Cardiac fibroblast (primary cell): Measurements from ENCODE around the gene MT1H.
A peak's percentile ranks its signal among the peaks of the same experiment; 100 is the strongest.

Experiments used
- DNase-seq, 2 donors: peaks; one replicate each; pipeline versions ENCODE4 v3.0.0 to v3.0.0-alpha.2; 2010; ENCODE audit warnings: low read depth in 2 of 2
- H3K4me3 ChIP-seq, 2 donors: replicated peaks in 1 of 2; 1 replicate in 1 of 2; 2 replicates in 1 of 2; pipeline ENCODE4 v1.5.1; 2011; ENCODE audit warnings: low read depth in 2 of 2, low read length in 2 of 2, mild to moderate bottlenecking in 2 of 2, moderate library complexity in 1 of 2
- TF ChIP-seq, protein P1 (sequence below): IDR thresholded peaks from one replicate; pipeline ENCODE4 v1.5.1; 2011; ENCODE audit warnings: low read depth, mild to moderate bottlenecking, low read length, inconsistent platforms

Gene MT1H

DNA sequence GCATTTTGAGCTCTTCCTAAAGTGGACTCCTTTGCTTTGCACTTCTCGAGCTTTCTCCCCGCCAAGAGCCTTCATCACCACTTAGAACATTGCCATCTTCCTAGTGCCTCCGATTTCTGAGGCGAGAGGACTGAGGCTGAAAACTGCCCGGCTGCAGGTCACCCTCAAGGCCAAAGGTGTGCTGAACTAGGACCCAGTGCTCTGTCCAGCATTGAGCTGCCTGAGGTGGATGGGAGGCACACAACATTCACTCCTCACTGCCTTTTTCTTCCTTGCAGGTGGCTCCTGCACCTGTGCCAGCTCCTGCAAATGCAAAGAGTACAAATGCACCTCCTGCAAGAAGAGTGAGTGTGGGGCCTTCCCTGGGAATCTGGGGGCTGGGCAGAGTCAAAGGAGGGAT is 25.8 kb upstream of the MT1H start:
- DNase-seq: no peak
- peak overlapping the region in 1 of 2 donors; percentile 45 for H3K4me3 ChIP-seq
- TF ChIP-seq, protein P1, sequence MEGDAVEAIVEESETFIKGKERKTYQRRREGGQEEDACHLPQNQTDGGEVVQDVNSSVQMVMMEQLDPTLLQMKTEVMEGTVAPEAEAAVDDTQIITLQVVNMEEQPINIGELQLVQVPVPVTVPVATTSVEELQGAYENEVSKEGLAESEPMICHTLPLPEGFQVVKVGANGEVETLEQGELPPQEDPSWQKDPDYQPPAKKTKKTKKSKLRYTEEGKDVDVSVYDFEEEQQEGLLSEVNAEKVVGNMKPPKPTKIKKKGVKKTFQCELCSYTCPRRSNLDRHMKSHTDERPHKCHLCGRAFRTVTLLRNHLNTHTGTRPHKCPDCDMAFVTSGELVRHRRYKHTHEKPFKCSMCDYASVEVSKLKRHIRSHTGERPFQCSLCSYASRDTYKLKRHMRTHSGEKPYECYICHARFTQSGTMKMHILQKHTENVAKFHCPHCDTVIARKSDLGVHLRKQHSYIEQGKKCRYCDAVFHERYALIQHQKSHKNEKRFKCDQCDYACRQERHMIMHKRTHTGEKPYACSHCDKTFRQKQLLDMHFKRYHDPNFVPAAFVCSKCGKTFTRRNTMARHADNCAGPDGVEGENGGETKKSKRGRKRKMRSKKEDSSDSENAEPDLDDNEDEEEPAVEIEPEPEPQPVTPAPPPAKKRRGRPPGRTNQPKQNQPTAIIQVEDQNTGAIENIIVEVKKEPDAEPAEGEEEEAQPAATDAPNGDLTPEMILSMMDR: no peak

DNA sequence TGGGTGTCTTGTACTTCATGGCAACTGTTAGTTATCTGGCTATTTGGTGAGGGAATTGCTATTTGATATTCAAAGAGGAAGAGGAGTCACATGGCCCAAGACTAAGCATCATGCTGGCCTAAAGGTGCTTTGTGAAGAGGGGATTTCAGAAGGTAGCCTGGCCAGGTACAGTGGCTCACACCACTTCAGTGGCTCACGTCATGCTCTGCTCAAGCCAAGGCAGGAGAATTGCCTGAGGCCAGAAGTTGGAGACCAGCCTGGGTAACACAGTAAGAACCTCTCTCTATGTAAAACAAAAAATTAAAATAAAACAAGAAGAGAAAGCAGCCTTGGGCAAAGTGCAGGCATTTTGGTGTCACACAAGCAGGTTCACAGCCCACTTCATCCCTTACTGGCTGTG is 24.3 kb upstream of the MT1H start:
- no peak overlapping the region for H3K4me3 ChIP-seq
- TF ChIP-seq, protein P1: no peak
- DNase-seq: no peak

DNA sequence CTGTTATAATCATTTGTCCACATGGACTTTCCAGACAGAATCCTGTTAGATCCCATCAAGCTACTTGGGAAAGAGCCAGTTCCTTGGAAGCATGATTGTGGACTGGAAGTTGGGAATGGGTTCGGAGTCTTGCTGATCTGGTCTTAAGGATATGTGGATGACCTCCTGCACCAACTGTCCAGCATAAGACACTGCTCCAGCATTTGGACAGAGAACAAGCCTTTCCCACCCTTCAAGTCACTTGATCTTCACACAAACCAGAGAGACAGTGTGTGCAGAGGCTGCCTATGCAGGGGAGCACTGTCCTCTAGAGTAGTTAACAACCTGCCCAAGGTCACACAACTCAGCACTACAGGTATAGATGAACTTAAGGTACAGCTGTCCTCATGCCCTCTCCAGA is 23.8 kb upstream of the MT1H start:
- DNase-seq: no peak
- TF ChIP-seq, protein P1: no peak
- no peak overlapping the region for H3K4me3 ChIP-seq

DNA sequence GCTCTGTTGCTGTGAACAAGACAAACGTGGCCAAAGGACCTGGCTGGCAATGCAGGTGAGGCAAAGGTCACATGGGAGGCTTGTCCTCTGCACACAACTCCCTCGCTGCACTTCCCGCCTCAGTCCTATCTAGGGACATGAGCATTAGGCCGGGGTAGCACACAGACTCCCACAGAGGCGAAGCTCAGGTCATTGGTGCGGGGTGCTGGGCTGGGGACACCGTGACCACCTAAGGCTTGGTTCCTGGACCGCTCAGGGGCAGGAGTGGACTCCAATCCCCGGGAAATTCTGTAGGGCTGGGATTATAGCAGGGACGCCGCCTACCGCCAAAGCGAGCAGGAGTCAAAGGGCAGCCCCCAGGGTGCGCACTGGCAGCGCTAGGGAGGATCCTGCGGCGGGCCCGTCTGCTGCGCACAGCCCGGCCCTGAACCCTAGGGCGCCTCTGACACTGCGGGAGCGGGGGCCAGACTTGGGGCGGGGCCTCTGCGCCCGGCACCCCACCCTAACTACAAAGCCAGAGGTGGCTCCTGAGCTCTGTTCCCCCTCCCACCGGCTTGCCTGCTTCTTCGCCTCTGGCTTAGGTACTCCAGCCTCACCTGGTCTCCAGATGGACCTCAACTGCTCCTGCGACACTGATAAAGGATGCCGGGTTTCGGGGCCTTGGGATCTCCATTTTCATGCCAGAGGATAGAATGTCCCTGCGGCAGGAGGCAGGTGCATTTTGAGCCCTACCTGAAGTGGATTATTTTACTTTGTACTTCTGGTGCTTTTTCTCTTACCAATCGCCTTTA is 21.8 kb upstream of the MT1H start:
- no peak for DNase-seq
- H3K4me3 ChIP-seq: no peak overlapping the region
- TF ChIP-seq, protein P1: no peak

DNA sequence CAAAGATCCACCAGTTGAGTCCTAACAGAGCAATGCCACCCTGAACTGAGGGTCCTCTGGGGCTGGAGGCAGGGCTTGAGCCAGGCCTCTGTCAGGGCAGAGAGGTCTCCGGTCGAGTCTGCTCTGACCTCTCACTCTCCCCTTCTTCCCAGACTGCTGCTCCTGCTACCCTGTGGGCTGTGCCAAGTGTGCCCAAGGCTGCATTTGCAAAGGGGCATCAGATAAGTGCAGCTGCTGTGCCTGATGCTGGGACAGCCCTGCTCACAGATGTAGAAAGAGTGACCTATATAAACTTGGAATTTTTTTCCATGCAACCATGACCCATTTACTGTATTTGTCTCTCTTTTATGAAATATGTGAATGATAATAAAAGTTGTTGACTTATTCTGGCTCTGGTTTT is 20.3 kb upstream of the MT1H start:
- no peak overlapping the region for H3K4me3 ChIP-seq
- DNase-seq: no peak
- TF ChIP-seq, protein P1: no peak

DNA sequence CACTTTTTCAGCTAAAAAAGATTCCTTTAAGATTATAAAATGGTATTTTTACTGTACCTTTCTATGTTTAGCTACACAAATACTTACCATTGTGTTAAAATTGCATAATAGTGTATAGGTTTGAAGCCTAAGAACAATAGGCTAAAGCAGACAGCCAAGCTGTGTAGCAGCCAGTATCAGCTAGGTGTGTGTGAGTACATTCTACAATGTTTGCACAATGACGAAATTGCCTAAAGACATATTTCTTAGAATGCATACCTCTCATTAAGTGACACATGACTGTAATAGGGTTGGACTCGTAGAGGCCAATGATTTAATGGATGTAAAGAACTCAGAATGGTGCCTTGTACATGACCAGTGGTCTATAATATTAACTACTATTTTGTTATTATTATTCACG is 19.8 kb upstream of the MT1H start:
- no peak for DNase-seq
- no peak overlapping the region for H3K4me3 ChIP-seq
- TF ChIP-seq, protein P1: no peak

DNA sequence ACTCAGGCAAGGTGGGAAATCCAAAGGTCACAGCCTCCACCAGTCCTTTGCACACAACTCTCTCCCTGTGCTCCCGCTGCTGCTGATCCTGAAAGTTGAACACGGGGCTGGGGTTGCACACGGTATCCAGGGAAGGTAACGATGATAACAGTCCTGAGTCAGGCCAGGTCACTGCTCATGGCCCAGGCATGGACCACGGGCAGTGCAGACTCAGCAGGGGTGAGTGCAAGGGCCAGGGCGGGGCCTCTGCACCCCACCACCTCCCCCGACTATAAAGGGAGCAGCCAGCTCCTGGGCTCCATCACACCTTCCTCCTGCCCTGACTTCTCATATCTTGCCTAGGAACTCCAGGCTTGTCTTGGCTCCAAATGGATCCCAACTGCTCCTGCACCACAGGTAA is 18.0 kb upstream of the MT1H start, which contains the start of gene MT1B:
MT1B (plus strand) TSS at position 301 of the 400 bp plus-strand sequence; CDS start at position 369, 68 bp downstream.
- no peak for DNase-seq
- TF ChIP-seq, protein P1: no peak
- H3K4me3 ChIP-seq: no peak within 1 kb of the TSS
